ENCODE measurements around the gene PDE3A. TPM values are rescaled to one million over a fixed set of nuclear protein-coding genes. Genes with fewer than 3 reads are reported as not detected.

PDE3A gene
- total RNA-seq, 1 donor: 1.3 TPM

- no peaks in the 10 kb centered on the region for H3K27me3 ChIP-seq (ENCODE audit: insufficient read depth, low read length)
- H3K9me3 ChIP-seq (ENCODE audit: low read depth, low read length): no peaks in the 10 kb centered on the region
- H3K4me1 ChIP-seq (ENCODE audit: insufficient read depth, low read length): no peaks in the 10 kb centered on the region
- H3K4me3 ChIP-seq (ENCODE audit: low read length): no peak overlapping the region
These were observed 83.4 kb downstream of the PDE3A start for GRCh38 chr12:20451761-20452160.

- no peaks in the 10 kb centered on the region for H3K27me3 ChIP-seq (ENCODE audit: insufficient read depth, low read length)
- no peaks in the 10 kb centered on the region for H3K4me1 ChIP-seq (ENCODE audit: insufficient read depth, low read length)
- H3K4me3 ChIP-seq (ENCODE audit: low read length): no peak overlapping the region
- H3K9me3 ChIP-seq (ENCODE audit: low read depth, low read length): no peaks in the 10 kb centered on the region
These were observed 84.2 kb downstream of the PDE3A start for GRCh38 chr12:20452496-20453010.

- H3K4me3 ChIP-seq (ENCODE audit: low read length): no peak overlapping the region
- H3K27me3 ChIP-seq (ENCODE audit: insufficient read depth, low read length): no peaks in the 10 kb centered on the region
- H3K9me3 ChIP-seq (ENCODE audit: low read depth, low read length): no peaks in the 10 kb centered on the region
- no peaks in the 10 kb centered on the region for H3K4me1 ChIP-seq (ENCODE audit: insufficient read depth, low read length)
These were observed 85.5 kb downstream of the PDE3A start for GRCh38 chr12:20453756-20454310.

GRCh38 chr12:20455001-20455706 lies 86.8 kb downstream of the PDE3A start:
- H3K4me3 ChIP-seq (ENCODE audit: low read length): no peak overlapping the region
- no peaks in the 10 kb centered on the region for H3K4me1 ChIP-seq (ENCODE audit: insufficient read depth, low read length)
- no peaks in the 10 kb centered on the region for H3K9me3 ChIP-seq (ENCODE audit: low read depth, low read length)
- no peaks in the 10 kb centered on the region for H3K27me3 ChIP-seq (ENCODE audit: insufficient read depth, low read length)

GRCh38 chr12:20457582-20457981 lies 89.2 kb downstream of the PDE3A start:
- H3K9me3 ChIP-seq (ENCODE audit: low read depth, low read length): no peaks in the 10 kb centered on the region
- no peaks in the 10 kb centered on the region for H3K27me3 ChIP-seq (ENCODE audit: insufficient read depth, low read length)
- H3K4me1 ChIP-seq (ENCODE audit: insufficient read depth, low read length): no peaks in the 10 kb centered on the region
- H3K4me3 ChIP-seq (ENCODE audit: low read length): no peak overlapping the region

GRCh38 chr12:20458011-20458410 lies 89.7 kb downstream of the PDE3A start:
- Histone ChIP-seq H3K4me3 (ENCODE audit: low read length) (no peak overlapping the region), H3K4me1 (ENCODE audit: insufficient read depth, low read length) (no peaks in the 10 kb centered on the region), H3K9me3 (ENCODE audit: low read depth, low read length) (no peaks in the 10 kb centered on the region), H3K27me3 (ENCODE audit: insufficient read depth, low read length) (no peaks in the 10 kb centered on the region)

GRCh38 chr12:20459920-20460319 lies 91.6 kb downstream of the PDE3A start:
- Histone ChIP-seq H3K4me3 (ENCODE audit: low read length) (no peak overlapping the region), H3K27me3 (ENCODE audit: insufficient read depth, low read length) (no peaks in the 10 kb centered on the region), H3K4me1 (ENCODE audit: insufficient read depth, low read length) (no peaks in the 10 kb centered on the region)

GRCh38 chr12:20460956-20461355 lies 92.6 kb downstream of the PDE3A start:
- Histone ChIP-seq H3K4me1 (ENCODE audit: insufficient read depth, low read length) (no peaks in the 10 kb centered on the region), H3K4me3 (ENCODE audit: low read length) (no peak overlapping the region), H3K9me3 (ENCODE audit: low read depth, low read length) (no peaks in the 10 kb centered on the region), H3K27me3 (ENCODE audit: insufficient read depth, low read length) (no peaks in the 10 kb centered on the region)

More at GRCh38 chr12:20459920-20460319, 91.6 kb downstream of the PDE3A start:
- H3K9me3 ChIP-seq (ENCODE audit: low read depth, low read length): no peaks in the 10 kb centered on the region

GRCh38 chr12:20463913-20464524 lies 95.7 kb downstream of the PDE3A start:
- no peaks in the 10 kb centered on the region for H3K9me3 ChIP-seq (ENCODE audit: low read depth, low read length)
- no peaks in the 10 kb centered on the region for H3K4me1 ChIP-seq (ENCODE audit: insufficient read depth, low read length)
- no peak overlapping the region for H3K4me3 ChIP-seq (ENCODE audit: low read length)
- H3K27me3 ChIP-seq (ENCODE audit: insufficient read depth, low read length): no peaks in the 10 kb centered on the region

- Histone ChIP-seq H3K4me3 (ENCODE audit: low read length) (no peak overlapping the region), H3K9me3 (ENCODE audit: low read depth, low read length) (no peaks in the 10 kb centered on the region), H3K27me3 (ENCODE audit: insufficient read depth, low read length) (no peaks in the 10 kb centered on the region), H3K4me1 (ENCODE audit: insufficient read depth, low read length) (no peaks in the 10 kb centered on the region)
These were observed 101.0 kb downstream of the PDE3A start for GRCh38 chr12:20469300-20469699.

- Histone ChIP-seq H3K4me3 (ENCODE audit: low read length) (no peak overlapping the region), H3K4me1 (ENCODE audit: insufficient read depth, low read length) (no peaks in the 10 kb centered on the region), H3K27me3 (ENCODE audit: insufficient read depth, low read length) (no peaks in the 10 kb centered on the region), H3K9me3 (ENCODE audit: low read depth, low read length) (no peaks in the 10 kb centered on the region)
These were observed 101.4 kb downstream of the PDE3A start for GRCh38 chr12:20469756-20470155.

GRCh38 chr12:20472102-20472782 lies 103.9 kb downstream of the PDE3A start:
- Histone ChIP-seq H3K27me3 (ENCODE audit: insufficient read depth, low read length) (no peaks in the 10 kb centered on the region), H3K4me3 (ENCODE audit: low read length) (no peak overlapping the region), H3K4me1 (ENCODE audit: insufficient read depth, low read length) (no peaks in the 10 kb centered on the region), H3K9me3 (ENCODE audit: low read depth, low read length) (no peaks in the 10 kb centered on the region)

GRCh38 chr12:20473133-20473532 lies 104.8 kb downstream of the PDE3A start:
- Histone ChIP-seq H3K4me3 (ENCODE audit: low read length) (no peak overlapping the region), H3K9me3 (ENCODE audit: low read depth, low read length) (no peaks in the 10 kb centered on the region), H3K27me3 (ENCODE audit: insufficient read depth, low read length) (no peaks in the 10 kb centered on the region), H3K4me1 (ENCODE audit: insufficient read depth, low read length) (no peaks in the 10 kb centered on the region)

GRCh38 chr12:20474016-20474415 lies 105.7 kb downstream of the PDE3A start:
- Histone ChIP-seq H3K27me3 (ENCODE audit: insufficient read depth, low read length) (no peaks in the 10 kb centered on the region), H3K9me3 (ENCODE audit: low read depth, low read length) (no peaks in the 10 kb centered on the region), H3K4me1 (ENCODE audit: insufficient read depth, low read length) (no peaks in the 10 kb centered on the region)

GRCh38 chr12:20474443-20474842 lies 106.1 kb downstream of the PDE3A start:
- Histone ChIP-seq H3K9me3 (ENCODE audit: low read depth, low read length) (no peaks in the 10 kb centered on the region), H3K4me1 (ENCODE audit: insufficient read depth, low read length) (no peaks in the 10 kb centered on the region), H3K4me3 (ENCODE audit: low read length) (no peak overlapping the region), H3K27me3 (ENCODE audit: insufficient read depth, low read length) (no peaks in the 10 kb centered on the region)

More at GRCh38 chr12:20474016-20474415, 105.7 kb downstream of the PDE3A start:
- no peak overlapping the region for H3K4me3 ChIP-seq (ENCODE audit: low read length)

All from mononuclear cell (primary cell).